Aorta (tissue), 5 donors: Measurements from ENCODE around the gene HPCAL1. TPM values are rescaled to one million over a fixed set of nuclear protein-coding genes. Genes with fewer than 3 reads are reported as not detected.

Experiments
- ATAC-seq: fragments of 200-7000 bp; cut with Tn5 transposase; one replicate; pipeline ENCODE4 v1.9.1; 2022; ENCODE audit warnings: moderate library complexity; ENCODE audit not compliant: low FRiP score
- DNase-seq, 2 donors: peaks; one replicate each; pipeline ENCODE4 v3.0.0-alpha.2; 2020
- H3K27ac ChIP-seq, 2 donors: one replicate each; pipeline ENCODE4 v1.5.1; 2013; ENCODE audit warnings: low read length in 2 of 2, mild to moderate bottlenecking in 2 of 2, moderate library complexity in 2 of 2, control low read depth in 1 of 2, inconsistent platforms in 1 of 2, low read depth in 1 of 2
- H3K27me3 ChIP-seq, 2 donors: one replicate each; pipeline ENCODE4 v1.6.1; 2013; ENCODE audit warnings: control low read depth in 1 of 2, low read length in 1 of 2, mild to moderate bottlenecking in 1 of 2, moderate library complexity in 1 of 2; ENCODE audit not compliant: insufficient read depth in 2 of 2, control insufficient read depth in 1 of 2
- H3K36me3 ChIP-seq, 2 donors: one replicate each; pipeline ENCODE4 v1.6.1; 2013; ENCODE audit warnings: control low read depth in 1 of 2, low read length in 1 of 2, mild to moderate bottlenecking in 1 of 2; ENCODE audit not compliant: insufficient read depth in 2 of 2, control insufficient read depth in 1 of 2
- H3K4me1 ChIP-seq, 2 donors: one replicate each; pipeline ENCODE4 v1.6.1; 2013; ENCODE audit warnings: low read length in 2 of 2, control low read depth in 1 of 2, mild to moderate bottlenecking in 1 of 2, moderate library complexity in 1 of 2; ENCODE audit not compliant: insufficient read depth in 2 of 2, control insufficient read depth in 1 of 2
- H3K4me3 ChIP-seq, 2 donors: one replicate each; pipeline ENCODE4 v1.5.1; 2013; ENCODE audit warnings: low read length in 2 of 2, control low read depth in 1 of 2, mild to moderate bottlenecking in 1 of 2
- H3K9me3 ChIP-seq: one replicate; pipeline ENCODE4 v1.6.1; 2013; ENCODE audit warnings: mild to moderate bottlenecking, low read length; ENCODE audit not compliant: control insufficient read depth
- WGBS, 2 donors: extraction: QIAGEN DNeasy Blood & Tissue Kit; methylation state at CpG; one replicate each; pipeline ENCODE4 v1.1.7; 2013; 5-methylcytosine and 5-hydroxymethylcytosine counted together
- intact Hi-C, 2 donors: fragments of 100-400 bp; cut with DNase I; formaldehyde crosslinking; loops; one replicate each; pipeline versions ENCODE4 v1.14.2 to v1.15.0; 2022
- polyA plus RNA-seq, 2 donors: library from polyadenylated mRNA; stranded (reverse); fragments of 200-250 nt; gene quantifications; one replicate each; pipeline ENCODE4 v1.2.3, GENCODE V29; 2013
- total RNA-seq, 2 donors: library from RNA; stranded (reverse); fragmentation: NEBNext Ultra II Directional; extraction: Animal tissue kit (Norgen Biotek cat#: 25700); gene quantifications; one replicate each; pipeline ENCODE4 v1.2.1, GENCODE V29; 2021
- donor health status: healthy with polysubstance abuse.
- donor health status: Bipolar disorder and iron deficiency.
- donor health status: DM: no; HTN: no; CAD: no.
- donor health status: DM: no; HTN: no; CAD: no.
- donor health status: DM: yes; HTN: yes; CAD: no.

The HPCAL1 gene
- total and polyA plus RNA-seq, 4 donors = 21.4 to 39.9 (median 25.3) TPM

GRCh38 chr2:10279946-10280463 lies 22.7 kb upstream of the HPCAL1 start:
- Histone ChIP-seq H3K36me3 (no peaks in the 10 kb centered on the region), H3K4me3 (no peak overlapping the region), H3K27ac (no peak overlapping the region), H3K9me3 (no peaks in the 10 kb centered on the region), H3K27me3 (no peaks in the 10 kb centered on the region), H3K4me1 (no peaks in the 10 kb centered on the region)
- ATAC-seq = no peak
- DNase-seq = peak in 1 of 2 donors; percentile 36
- WGBS, 2 donors = 84 to 88% methylated on average over 12 of the region's 12 CpGs
- intact Hi-C loops = loop anchor here in 1 of 2 donors (10.0 kb wide), 1 partner anchor 155 kb away; the partner anchor contains the start of gene RRM2

GRCh38 chr2:10281891-10282290 lies 20.8 kb upstream of the HPCAL1 start:
- H3K27me3 ChIP-seq = no peaks in the 10 kb centered on the region
- DNase-seq = peak in 1 of 2 donors; percentile 37
- ATAC-seq = no peak
- no peak overlapping the region for H3K4me3 ChIP-seq
- no peaks in the 10 kb centered on the region for H3K9me3 ChIP-seq
- H3K4me1 ChIP-seq = no peaks in the 10 kb centered on the region
- H3K27ac ChIP-seq = no peak overlapping the region
- WGBS, 2 donors = 67 to 86% methylated on average over 4 of the region's 4 CpGs
- intact Hi-C loops = loop anchor here in 1 of 2 donors (10.0 kb wide), 1 partner anchor 157 kb away; the partner anchor contains the start of gene RRM2
- no peaks in the 10 kb centered on the region for H3K36me3 ChIP-seq

- Histone ChIP-seq H3K36me3 (no peaks in the 10 kb centered on the region), H3K4me3 (no peak overlapping the region), H3K4me1 (no peaks in the 10 kb centered on the region), H3K27ac (no peak overlapping the region), H3K9me3 (no peaks in the 10 kb centered on the region), H3K27me3 (no peaks in the 10 kb centered on the region)
- WGBS, 2 donors = 88 to 89% methylated on average over 6 of the region's 6 CpGs
- ATAC-seq (no peak), DNase-seq (peak in 1 of 2 donors; percentile 56)
- intact Hi-C loops = loop anchor here in 1 of 2 donors (10.0 kb wide), 1 partner anchor 158 kb away; the partner anchor contains the start of gene RRM2
These were observed 20.0 kb upstream of the HPCAL1 start for GRCh38 chr2:10282611-10283105.

- H3K36me3 ChIP-seq = no peaks in the 10 kb centered on the region
- no peak overlapping the region for H3K4me3 ChIP-seq
- no peaks in the 10 kb centered on the region for H3K27me3 ChIP-seq
- no peak overlapping the region for H3K27ac ChIP-seq
- intact Hi-C loops = loop anchor here in 1 of 2 donors (10.0 kb wide), 1 partner anchor 159 kb away; the partner anchor contains the start of gene RRM2
- ATAC-seq (no peak), DNase-seq (peak; percentile 68 to 82)
- no peaks in the 10 kb centered on the region for H3K4me1 ChIP-seq
- WGBS, 2 donors = 88 to 90% methylated on average over 16 of the region's 16 CpGs
- H3K9me3 ChIP-seq = no peaks in the 10 kb centered on the region
These were observed 19.3 kb upstream of the HPCAL1 start for GRCh38 chr2:10283106-10284062.

DNA sequence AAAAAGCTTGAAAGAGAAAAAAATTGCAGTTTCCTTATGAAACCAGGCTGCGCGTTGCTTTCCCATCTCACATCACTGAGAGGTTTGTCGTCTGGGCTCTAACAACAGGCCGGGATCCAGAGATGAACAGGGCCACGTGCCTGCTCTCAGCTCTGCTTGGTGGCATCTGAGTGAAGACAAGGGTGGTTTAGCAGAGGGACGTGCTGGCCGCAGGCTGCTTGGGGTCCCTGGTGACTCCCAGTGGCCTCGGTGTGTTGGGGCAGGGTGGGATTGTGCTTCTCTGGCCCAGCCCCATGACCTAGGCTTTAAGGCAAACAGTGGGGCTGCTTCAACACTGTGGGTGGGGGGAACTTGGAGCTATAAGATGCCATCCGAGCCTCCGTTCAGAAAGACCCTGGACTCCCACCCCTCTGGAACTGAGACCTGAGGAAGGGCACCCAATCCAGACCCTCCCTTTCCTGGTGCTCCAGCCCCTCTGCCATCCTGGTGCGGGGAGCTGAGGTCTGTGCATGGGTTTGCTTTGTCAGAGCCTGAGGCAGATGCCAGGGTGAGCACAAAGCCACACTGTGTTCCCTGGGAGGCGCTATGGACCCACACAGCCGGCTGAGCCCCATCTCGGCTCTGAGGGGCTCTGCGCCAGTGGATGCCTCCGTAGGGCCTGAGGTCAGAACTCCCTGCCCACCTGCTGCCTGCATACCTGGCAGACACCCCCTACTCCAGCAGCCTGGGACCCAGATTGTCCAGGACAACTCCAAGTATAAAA lies 18.4 kb upstream of the HPCAL1 start:
- Histone ChIP-seq H3K4me3 (no peak overlapping the region), H3K27ac (peak overlapping the region in 1 of 2 donors; percentile 92), H3K4me1 (no peaks in the 10 kb centered on the region), H3K9me3 (no peaks in the 10 kb centered on the region), H3K36me3 (no peaks in the 10 kb centered on the region), H3K27me3 (no peaks in the 10 kb centered on the region)
- DNase-seq (peak in 1 of 2 donors; percentile 71), ATAC-seq (no peak)
- WGBS, 2 donors = 95 to 97% methylated on average over 16 of the region's 16 CpGs
- intact Hi-C loops = loop anchor here in 1 of 2 donors (10.0 kb wide), 1 partner anchor 159 kb away; the partner anchor contains the start of gene RRM2

- ATAC-seq (peak; percentile 17), DNase-seq (no peak)
- peak overlapping the region in 1 of 2 donors; percentile 92 for H3K27ac ChIP-seq
- no peaks in the 10 kb centered on the region for H3K9me3 ChIP-seq
- H3K4me1 ChIP-seq = no peaks in the 10 kb centered on the region
- no peaks in the 10 kb centered on the region for H3K27me3 ChIP-seq
- intact Hi-C loops = loop anchor here (1.0 to 10.0 kb wide), 2 partner anchors 120 to 160 kb away; partner anchors contain the start of gene RRM2 (in 1 of the 2)
- no peaks in the 10 kb centered on the region for H3K36me3 ChIP-seq
- no peak overlapping the region for H3K4me3 ChIP-seq
- 37 to 38% methylated on average over 5 of the region's 5 CpGs for WGBS, 2 donors
These were observed 17.5 kb upstream of the HPCAL1 start for GRCh38 chr2:10285191-10285555.

DNA sequence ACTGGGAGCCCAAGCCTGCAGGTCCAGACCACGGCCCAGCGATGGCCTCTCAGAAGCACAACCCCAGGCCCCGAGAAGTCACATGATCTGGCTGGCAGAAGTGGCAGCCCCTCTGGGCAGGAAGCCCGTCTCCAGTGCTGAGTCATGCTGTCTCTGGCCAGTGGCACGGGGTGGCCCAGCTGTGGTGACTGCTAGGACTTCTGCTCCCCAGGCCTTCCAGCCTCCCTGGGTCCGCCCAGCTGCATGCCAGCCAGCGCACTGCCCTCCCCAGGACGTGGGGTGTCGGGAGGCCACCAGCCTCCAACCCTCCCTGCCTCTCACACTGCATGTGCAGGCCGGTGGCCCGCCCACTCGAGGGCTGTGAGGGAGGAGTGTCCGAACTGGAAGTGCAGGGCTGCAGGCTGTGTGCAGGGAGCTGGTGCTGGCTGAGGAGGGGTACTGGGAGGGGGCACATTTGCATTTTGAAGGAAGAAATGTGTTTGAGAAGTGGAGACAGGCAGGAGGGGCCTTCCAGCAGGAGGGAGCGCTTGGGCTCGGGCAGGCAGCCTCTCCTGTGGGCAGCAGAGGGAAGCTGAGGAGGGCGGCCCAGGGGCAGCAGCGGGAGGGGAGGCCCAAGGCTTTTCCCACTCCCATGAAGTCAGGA lies 17.0 kb upstream of the HPCAL1 start:
- Histone ChIP-seq H3K4me3 (no peak overlapping the region), H3K36me3 (no peaks in the 10 kb centered on the region), H3K9me3 (no peaks in the 10 kb centered on the region), H3K27me3 (no peaks in the 10 kb centered on the region), H3K27ac (peak overlapping the region in 1 of 2 donors; percentile 92), H3K4me1 (no peaks in the 10 kb centered on the region)
- WGBS, 2 donors = 25 to 27% methylated on average over 17 of the region's 17 CpGs
- intact Hi-C loops = loop anchor here (1.0 to 10.0 kb wide), 2 partner anchors 120 to 161 kb away; partner anchors contain the start of gene RRM2 (in 1 of the 2)
- ATAC-seq (peak; percentile 90), DNase-seq (peak; percentile 93 to 97)
